ENCODE measurements around the gene VAPB. TPM values are rescaled to one million over a fixed set of nuclear protein-coding genes. Genes with fewer than 3 reads are reported as not detected.
"Not testable (repeated sequence)": the region's sequence is repeated elsewhere in the genome, so short reads cannot be mapped to it uniquely, and the experiment has no call there.

The VAPB gene
- total RNA-seq, 2 experiments from 2014 or later: 32.8 to 35.6 TPM

DNA sequence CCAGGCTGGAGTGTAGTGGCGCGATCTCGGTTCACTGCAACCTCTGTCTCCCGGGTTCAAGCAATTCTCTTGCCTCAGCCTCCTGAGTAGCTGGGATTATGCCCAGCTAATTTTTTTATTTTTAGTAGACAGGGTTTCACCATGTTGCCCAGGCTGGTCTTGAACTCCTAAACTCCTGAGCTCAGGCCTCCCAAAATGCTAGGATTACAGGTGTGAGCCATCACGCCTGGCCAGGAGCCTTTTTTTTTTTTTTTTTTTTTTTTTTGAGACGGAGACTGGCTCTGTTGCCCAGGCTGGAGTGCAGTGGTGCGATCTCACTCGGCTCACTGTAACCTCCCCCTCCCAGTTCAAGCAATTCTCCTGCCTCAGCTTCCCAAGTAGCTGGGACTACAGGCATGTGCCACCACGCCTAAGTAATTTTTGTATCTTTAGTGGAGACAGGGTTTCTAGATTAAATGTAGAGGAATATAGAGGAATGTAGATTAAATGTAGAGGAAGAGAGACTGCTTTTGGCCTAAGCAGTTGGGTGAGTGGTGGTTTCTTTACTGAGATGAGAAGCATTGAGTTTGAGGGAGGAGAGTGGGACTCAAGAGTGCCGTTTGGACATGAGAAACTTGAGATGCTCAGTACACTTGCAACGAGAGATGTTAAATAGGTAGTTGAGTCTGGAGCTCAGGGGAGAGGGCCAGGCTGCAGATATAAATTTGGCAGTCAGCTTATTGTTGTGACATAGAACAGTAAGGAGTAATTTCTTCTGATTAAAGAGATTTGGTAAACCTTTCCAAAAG lies 16.7 kb downstream of the VAPB start:
- H3K27me3 Mint-ChIP-seq: no peaks in the 10 kb centered on the region
- H3K4me1 Mint-ChIP-seq: peaks cover 25% of the 10 kb centered on the region
- H3K27ac Mint-ChIP-seq: no peak overlapping the region
- ATAC-seq (ENCODE audit: low read depth): no peak
- no peak overlapping the region for H3K4me3 Mint-ChIP-seq
- H3K9me3 Mint-ChIP-seq: no peaks in the 10 kb centered on the region
- POLR2A ChIA-PET: no interaction called here
- H3K36me3 Mint-ChIP-seq: peaks cover 5% of the 10 kb centered on the region
- DNase-seq: no peak

DNA sequence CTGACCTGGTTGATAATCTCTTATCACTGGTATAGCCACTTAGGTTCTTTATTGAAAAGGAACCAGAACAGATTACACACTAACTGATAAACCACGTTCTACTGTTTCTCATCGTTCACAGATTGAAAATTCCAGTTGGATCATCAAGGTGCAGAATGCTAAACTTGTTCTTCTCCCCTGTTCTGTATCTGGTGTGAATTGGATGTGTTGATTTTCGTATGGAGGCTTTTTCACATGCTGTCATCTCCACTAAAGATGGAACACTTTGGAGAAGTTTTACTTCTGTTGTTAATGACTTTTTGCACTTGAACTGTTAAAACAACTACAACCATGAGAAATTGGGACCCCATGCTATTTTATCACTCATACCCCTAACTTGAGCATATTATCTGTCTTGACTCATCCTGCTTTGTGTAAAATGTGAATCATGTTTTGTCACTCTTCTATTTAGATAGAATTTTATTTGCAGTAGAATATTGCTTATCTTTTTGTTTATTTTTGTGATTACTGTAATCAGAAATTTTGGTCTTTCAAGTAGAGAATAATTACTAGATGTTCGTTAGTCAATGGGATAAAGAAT lies 17.5 kb downstream of the VAPB start:
- Mint-ChIP-seq H3K27me3 (no peaks in the 10 kb centered on the region), H3K36me3 (peaks cover 5% of the 10 kb centered on the region), H3K4me1 (peaks cover 23% of the 10 kb centered on the region), H3K9me3 (no peaks in the 10 kb centered on the region), H3K4me3 (no peak overlapping the region), H3K27ac (no peak overlapping the region)
- POLR2A ChIA-PET: interaction anchor here (2.1 kb wide), 1 partner anchor 18 kb away, joined by 7 read pairs; the partner anchor contains the start of gene VAPB
- ATAC-seq (ENCODE audit: low read depth): no peak
- no peak for DNase-seq

DNA sequence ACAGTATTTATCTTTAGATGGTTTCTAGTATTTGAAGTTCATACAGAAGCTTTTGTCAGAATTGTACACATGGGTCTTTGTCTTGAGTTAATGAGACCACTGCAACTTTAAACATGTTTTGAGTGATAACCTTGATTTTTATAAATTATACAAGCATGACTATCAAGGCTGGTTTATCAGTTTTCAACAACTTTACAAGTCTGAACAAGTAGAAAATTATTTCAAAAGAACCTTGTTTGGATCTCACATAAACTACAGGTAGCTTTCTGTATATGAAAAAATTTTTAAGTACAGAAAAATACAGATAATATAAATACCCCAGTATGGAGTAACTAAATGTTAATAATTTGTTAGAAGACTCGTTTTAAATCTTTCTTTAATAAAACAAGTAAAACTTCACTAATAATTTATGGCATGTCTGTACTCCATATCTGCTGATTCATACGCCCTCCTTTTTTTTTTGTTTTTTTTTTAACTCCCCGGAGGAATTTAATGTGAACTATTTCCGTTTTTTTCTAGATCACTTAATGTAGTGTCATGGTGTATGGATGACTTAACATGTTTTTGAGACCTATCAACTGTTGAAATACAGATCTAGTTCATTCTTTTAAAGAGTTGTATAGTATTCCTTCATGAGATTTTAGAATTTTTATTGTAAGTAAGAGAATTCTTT lies 18.3 kb downstream of the VAPB start:
- Mint-ChIP-seq H3K9me3 (no peaks in the 10 kb centered on the region), H3K4me3 (no peak overlapping the region), H3K4me1 (peaks cover 24% of the 10 kb centered on the region), H3K36me3 (peaks cover 7% of the 10 kb centered on the region), H3K27me3 (no peaks in the 10 kb centered on the region), H3K27ac (no peak overlapping the region)
- DNase-seq: no peak
- ATAC-seq (ENCODE audit: low read depth): no peak
- POLR2A ChIA-PET: interaction anchor here (0.5 to 2.1 kb wide), 2 partner anchors 18 to 21 kb away, joined by 3 to 7 read pairs; partner anchors contain the start of gene VAPB

DNA sequence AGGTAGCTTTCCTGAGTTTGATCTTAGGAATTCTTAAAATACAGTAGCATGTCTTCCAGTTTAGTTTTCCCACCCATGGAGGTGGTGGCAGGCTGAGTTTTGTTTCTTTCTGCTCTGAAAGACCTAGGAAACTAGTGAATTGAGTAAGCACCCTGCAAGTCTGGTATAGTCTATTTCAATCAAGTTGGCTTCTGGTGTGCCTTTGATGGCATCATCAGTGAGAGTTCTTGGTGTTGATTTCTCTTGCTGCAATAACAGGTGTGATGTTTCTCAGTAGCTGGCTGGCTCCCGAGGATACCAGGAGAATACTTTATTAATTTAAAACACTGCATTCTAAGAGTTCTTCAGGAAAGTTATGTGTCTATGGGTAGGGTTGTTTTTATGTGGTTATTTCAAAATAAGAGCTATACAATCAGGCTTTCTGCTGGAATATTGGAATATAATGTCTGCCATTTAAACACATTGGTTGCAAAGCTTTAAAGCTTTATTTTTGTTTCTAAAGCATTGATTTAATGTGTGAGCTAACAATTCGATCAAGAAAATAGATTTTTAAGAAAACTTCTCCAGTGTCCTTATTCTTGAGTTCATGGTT lies 19.0 kb downstream of the VAPB start:
- DNase-seq: no peak
- H3K27ac Mint-ChIP-seq: peak overlapping the region; percentile 79
- no peaks in the 10 kb centered on the region for H3K27me3 Mint-ChIP-seq
- peak overlapping the region; percentile 51 for H3K4me3 Mint-ChIP-seq
- POLR2A ChIA-PET: interaction anchor here (2.1 kb wide), 1 partner anchor 19 kb away, joined by 7 read pairs; the partner anchor contains the start of gene VAPB
- peaks cover 8% of the 10 kb centered on the region for H3K36me3 Mint-ChIP-seq
- peak; percentile 69 for ATAC-seq (ENCODE audit: low read depth)
- H3K4me1 Mint-ChIP-seq: peaks cover 24% of the 10 kb centered on the region
- no peaks in the 10 kb centered on the region for H3K9me3 Mint-ChIP-seq

DNA sequence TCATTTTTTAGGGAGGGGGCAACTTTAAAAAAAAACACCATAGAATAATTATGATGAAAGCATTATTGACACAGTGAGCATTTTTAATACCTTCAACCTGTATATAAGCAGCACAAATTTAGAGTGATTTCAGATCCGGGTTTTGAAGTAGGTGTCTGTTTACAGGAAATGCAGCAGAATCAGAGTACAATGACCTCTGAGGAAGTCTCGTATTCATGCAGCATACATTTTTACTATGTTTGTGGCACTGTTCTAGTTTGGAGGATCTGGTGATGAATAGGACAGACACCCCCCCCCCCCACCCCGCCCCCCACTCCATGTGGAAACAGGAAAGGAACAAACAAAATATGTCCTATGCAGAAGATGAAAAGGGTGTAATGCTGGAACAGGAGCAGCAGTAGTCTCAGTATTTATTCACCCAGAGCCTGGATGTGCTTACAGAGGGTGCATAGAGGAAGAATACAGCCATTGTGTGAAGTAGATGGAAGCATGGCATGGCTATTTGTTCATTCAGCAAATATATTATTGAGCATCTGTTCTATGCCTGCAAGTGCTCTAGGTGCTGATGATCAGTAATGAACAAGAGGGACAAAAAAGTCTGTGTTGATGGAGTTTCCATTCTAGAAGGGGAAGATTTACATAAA lies 19.7 kb downstream of the VAPB start:
- Mint-ChIP-seq H3K9me3 (no peaks in the 10 kb centered on the region), H3K27me3 (no peaks in the 10 kb centered on the region), H3K4me3 (peak overlapping the region; percentile 33), H3K27ac (peak overlapping the region; percentile 79), H3K4me1 (peaks cover 24% of the 10 kb centered on the region), H3K36me3 (peaks cover 8% of the 10 kb centered on the region)
- ATAC-seq (ENCODE audit: low read depth) (peak; percentile 77), DNase-seq (no peak)
- POLR2A ChIA-PET: interaction anchor here (0.6 to 2.1 kb wide), 2 partner anchors 20 to 1010 kb away, joined by 3 to 7 read pairs; partner anchors contain the start of gene VAPB

DNA sequence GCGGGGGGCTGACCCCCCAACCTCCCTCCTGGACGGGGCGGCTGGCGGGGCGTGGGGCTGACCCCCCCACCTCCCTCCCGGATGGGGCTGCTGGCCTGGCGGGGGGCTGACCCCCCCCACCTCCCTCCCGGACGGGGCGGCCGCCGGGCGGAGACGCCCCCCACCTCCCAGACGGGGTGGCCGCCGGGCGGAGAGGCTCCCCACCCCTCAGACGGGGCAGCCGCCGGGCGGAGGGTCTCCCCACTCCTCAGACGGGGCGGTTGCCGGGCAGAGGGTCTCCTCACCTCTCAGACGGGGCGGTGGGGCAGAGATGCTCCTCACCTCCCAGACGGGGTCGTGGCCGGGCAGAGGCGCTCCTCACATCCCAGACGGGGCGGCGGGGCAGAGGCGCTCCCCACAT lies 25.2 kb downstream of the VAPB start:
- ATAC-seq (ENCODE audit: low read depth); H3K9me3 Mint-ChIP-seq; H3K4me3 Mint-ChIP-seq; DNase-seq; H3K27me3 Mint-ChIP-seq; POLR2A ChIA-PET; H3K27ac Mint-ChIP-seq: not testable (repeated sequence)
- Mint-ChIP-seq H3K4me1 (peaks cover 23% of the 10 kb centered on the region), H3K36me3 (peaks cover 22% of the 10 kb centered on the region)

DNA sequence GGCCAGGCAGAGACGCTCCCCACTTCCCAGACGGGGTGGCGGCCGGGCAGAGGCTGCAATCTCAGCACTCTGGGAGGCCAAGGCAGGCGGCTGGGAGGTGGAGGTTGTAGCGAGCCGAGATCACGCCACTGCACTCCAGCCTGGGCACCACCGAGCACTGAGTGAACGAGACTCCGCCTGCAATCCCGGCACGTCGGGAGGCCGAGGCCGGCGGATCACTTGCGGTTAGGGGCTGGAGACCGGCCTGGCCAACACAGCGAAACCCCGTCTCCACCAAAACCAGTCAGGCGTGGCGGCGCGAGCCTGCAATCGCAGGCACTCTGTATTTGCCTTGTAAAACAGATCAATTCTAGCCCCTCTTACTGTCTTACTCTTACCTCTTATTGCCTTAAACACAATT lies 25.8 kb downstream of the VAPB start:
- ATAC-seq (ENCODE audit: low read depth); DNase-seq; H3K9me3 Mint-ChIP-seq; POLR2A ChIA-PET; H3K4me3 Mint-ChIP-seq; H3K27ac Mint-ChIP-seq; H3K27me3 Mint-ChIP-seq: not testable (repeated sequence)
- peaks cover 27% of the 10 kb centered on the region for H3K36me3 Mint-ChIP-seq
- peaks cover 18% of the 10 kb centered on the region for H3K4me1 Mint-ChIP-seq

DNA sequence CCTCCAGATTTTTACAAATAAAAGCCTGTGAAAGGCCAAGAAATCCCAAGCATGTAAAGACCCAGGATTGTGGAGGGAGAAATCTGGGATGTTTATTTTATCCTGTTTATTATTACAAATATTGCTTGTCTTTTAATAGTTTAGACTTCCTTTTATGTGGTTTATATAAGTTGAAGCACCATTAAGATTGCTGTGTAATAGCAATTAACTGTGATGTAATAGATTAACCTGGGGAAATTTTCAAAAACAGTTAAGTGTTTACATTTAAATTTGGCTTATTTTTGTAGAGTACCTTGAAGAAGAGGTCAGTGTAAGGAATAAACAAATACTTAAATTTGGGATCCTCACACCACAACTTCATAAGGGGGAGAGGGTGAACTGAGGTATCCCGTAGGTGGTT lies 27.0 kb downstream of the VAPB start:
- Mint-ChIP-seq H3K36me3 (peaks cover 37% of the 10 kb centered on the region), H3K27ac (no peak overlapping the region), H3K27me3 (no peaks in the 10 kb centered on the region), H3K4me1 (peaks cover 18% of the 10 kb centered on the region), H3K9me3 (no peaks in the 10 kb centered on the region), H3K4me3 (no peak overlapping the region)
- ATAC-seq (ENCODE audit: low read depth) (no peak), DNase-seq (no peak)
- POLR2A ChIA-PET: no interaction called here

DNA sequence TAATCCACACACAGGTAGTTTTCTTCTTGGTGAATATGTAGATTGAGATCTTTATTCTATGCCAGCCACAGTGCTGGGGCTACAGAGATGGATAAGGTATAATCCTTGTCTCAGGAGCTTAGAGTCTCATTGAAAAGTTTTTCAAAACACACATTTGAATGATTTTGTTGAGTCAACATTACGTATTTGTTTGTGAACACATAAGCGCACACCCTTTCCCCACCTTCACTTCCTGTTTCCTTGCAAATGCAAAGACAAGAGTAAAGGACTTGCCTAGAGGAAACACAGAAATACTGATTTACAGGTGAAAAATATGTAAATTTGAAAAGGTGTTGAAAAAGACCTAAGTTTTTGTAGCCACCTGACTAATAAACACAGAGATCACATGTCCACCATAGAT lies 27.8 kb downstream of the VAPB start:
- DNase-seq: no peak
- H3K4me3 Mint-ChIP-seq: no peak overlapping the region
- POLR2A ChIA-PET: no interaction called here
- H3K36me3 Mint-ChIP-seq: peaks cover 40% of the 10 kb centered on the region
- peak overlapping the region; percentile 78 for H3K27ac Mint-ChIP-seq
- ATAC-seq (ENCODE audit: low read depth): no peak
- H3K9me3 Mint-ChIP-seq: no peaks in the 10 kb centered on the region
- no peaks in the 10 kb centered on the region for H3K27me3 Mint-ChIP-seq
- H3K4me1 Mint-ChIP-seq: peaks cover 17% of the 10 kb centered on the region

DNA sequence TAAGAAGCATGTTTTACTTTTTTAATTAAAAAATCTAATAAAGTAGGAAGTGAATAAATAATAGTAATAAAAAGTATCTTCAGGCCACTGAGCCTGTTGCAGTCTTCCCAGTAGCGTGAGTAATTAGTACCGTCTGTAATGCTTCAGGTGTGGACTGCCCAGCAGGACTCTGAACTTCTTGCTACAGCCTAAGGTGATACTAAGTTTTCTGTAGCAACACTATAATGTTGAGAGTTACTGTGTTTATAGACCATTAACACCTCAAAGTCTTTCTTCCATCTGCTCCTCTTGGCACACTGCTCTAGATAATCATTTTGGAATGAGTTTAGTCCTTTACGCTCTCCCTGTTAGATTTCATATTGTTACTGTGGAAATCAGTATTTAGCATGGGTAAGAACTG lies 28.4 kb downstream of the VAPB start:
- Mint-ChIP-seq H3K27me3 (no peaks in the 10 kb centered on the region), H3K27ac (no peak overlapping the region), H3K4me3 (no peak overlapping the region), H3K9me3 (no peaks in the 10 kb centered on the region), H3K36me3 (peaks cover 38% of the 10 kb centered on the region), H3K4me1 (peaks cover 16% of the 10 kb centered on the region)
- ATAC-seq (ENCODE audit: low read depth) (no peak), DNase-seq (no peak)
- POLR2A ChIA-PET: no interaction called here

DNA sequence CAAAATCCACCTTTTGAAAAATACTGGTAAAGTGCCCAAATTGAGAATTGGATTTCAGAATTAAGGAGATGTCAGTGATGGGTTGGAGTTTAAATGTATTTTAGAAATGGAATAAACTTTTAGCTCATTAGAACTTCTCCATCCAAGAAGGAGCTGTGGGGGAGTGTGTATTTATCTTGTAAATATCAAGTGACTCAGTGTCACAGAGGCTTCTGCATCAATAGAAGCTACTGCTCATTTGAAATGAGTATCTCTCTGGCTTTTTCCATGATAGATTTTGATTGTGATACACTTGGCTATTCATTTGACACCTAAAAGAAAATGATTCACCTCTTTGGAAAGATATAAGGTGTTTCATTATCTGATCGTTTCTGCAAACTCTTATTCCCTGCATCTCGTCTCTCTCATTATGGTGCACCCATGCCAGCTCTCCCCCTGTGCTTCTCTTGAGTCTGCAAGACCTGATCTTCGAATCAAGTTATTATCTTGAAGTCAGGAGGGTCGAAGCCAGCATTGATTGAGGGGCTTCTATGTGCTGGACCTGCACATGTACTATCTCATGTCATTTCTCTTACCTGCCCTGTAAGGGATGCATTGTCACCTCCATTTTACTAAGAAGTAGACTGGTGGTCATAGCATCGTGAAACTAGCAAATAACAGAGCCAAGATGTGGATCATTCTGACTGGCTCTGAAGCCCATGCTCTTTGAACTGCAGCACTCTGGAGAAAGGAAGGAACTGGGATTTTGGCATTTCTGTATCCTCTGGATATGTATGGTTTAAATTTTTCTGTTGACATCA lies 30.1 kb downstream of the VAPB start:
- no peak overlapping the region for H3K4me3 Mint-ChIP-seq

DNA sequence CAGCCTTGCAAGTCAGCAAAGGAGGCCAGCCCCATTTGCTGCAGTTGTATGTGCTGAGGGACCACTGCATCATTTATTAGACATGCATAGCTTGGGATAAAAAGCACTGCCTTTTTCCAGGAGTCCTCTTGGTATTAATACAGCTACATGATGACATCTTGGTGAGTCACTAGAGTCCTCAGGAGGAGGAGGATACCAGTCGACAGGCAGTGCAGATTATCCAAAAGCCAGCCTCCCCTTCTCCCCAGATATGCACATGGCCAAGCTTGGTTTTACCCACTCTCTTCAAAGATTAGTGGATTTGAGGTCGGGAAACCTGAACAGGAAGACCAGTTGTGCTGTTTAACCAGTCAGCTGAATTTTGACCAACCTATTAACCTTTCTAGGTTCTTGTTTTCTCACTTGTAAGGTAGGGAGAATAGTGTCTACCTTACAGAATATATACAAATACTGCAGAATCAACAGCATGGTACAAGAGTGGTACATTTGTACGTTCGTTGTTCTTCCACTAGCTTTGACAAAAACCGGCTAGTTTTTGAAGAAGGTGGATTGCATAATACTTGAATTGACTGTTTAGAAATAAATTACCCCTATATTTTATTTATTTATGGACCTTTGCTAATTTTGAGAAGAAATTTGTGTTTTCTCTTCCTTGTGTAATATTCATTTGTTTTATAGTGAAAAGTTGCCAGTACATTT lies 31.9 kb downstream of the VAPB start:
- ATAC-seq (ENCODE audit: low read depth): no peak
- Mint-ChIP-seq H3K4me3 (no peak overlapping the region), H3K27me3 (no peaks in the 10 kb centered on the region), H3K9me3 (peaks cover 1% of the 10 kb centered on the region), H3K36me3 (peaks cover 42% of the 10 kb centered on the region), H3K4me1 (peaks cover 14% of the 10 kb centered on the region), H3K27ac (no peak overlapping the region)
- no peak for DNase-seq
- POLR2A ChIA-PET: interaction anchor here (0.9 kb wide), 1 partner anchor 468 kb away, joined by 3 read pairs; no protein-coding TSS in a partner anchor

More for the DNA sequence above, 30.1 kb downstream of the VAPB start:
- ATAC-seq (ENCODE audit: low read depth) (no peak), DNase-seq (no peak)
- POLR2A ChIA-PET: no interaction called here
- Mint-ChIP-seq H3K36me3 (peaks cover 38% of the 10 kb centered on the region), H3K27me3 (no peaks in the 10 kb centered on the region), H3K27ac (no peak overlapping the region), H3K4me1 (peaks cover 16% of the 10 kb centered on the region), H3K9me3 (peaks cover under 1% of the 10 kb centered on the region)
